Measurements from ENCODE around the gene RPS6KB1.
A peak's percentile ranks its signal among the peaks of the same experiment; 100 is the strongest.

The RPS6KB1 gene

GRCh38 chr17:59856859-59857794, 35.8 kb upstream of the RPS6KB1 start:
- DNase-seq: no peak
- intact Hi-C loops (cut with DNase I; ENCODE audit: low total_unique reads): no loop called here
- no peak for TF ChIP-seq CTCF (IDR thresholded peaks at IDR 0.05)
- Histone ChIP-seq H3K9me3 (no peaks in the 10 kb centered on the region), H3K27ac (no peak overlapping the region), H3K27me3 (no peaks in the 10 kb centered on the region), H3K36me3 (peaks cover 10 to 18% (median 12%) of the 10 kb centered on the region in 3 donors), H3K4me3 (no peak overlapping the region), H3K4me1 (peaks cover 0 to 35% (median 15%) of the 10 kb centered on the region in 4 donors)

- intact Hi-C loops (cut with DNase I; ENCODE audit: low total_unique reads): no loop called here
- TF ChIP-seq CTCF (IDR thresholded peaks at IDR 0.05): no peak
- H3K4me1 ChIP-seq: peaks cover 0 to 23% (median 9%) of the 10 kb centered on the region in 4 donors
Measured at GRCh38 chr17:59858167-59858816, 34.6 kb upstream of the RPS6KB1 start.

GRCh38 chr17:59858932-59859331, 34.0 kb upstream of the RPS6KB1 start:
- Histone ChIP-seq H3K27me3 (no peaks in the 10 kb centered on the region), H3K4me3 (no peak overlapping the region), H3K36me3 (peaks cover 23 to 27% (median 24%) of the 10 kb centered on the region in 3 donors), H3K27ac (no peak overlapping the region), H3K4me1 (peaks cover 0 to 17% (median 6%) of the 10 kb centered on the region in 4 donors), H3K9me3 (no peaks in the 10 kb centered on the region)
- intact Hi-C loops (cut with DNase I; ENCODE audit: low total_unique reads): no loop called here
- no peak for TF ChIP-seq CTCF (IDR thresholded peaks at IDR 0.05)
- peak in 1 of 2 donors; percentile 5 for DNase-seq

More at GRCh38 chr17:59858167-59858816, 34.6 kb upstream of the RPS6KB1 start:
- no peak overlapping the region for H3K4me3 ChIP-seq
- DNase-seq: no peak
- no peaks in the 10 kb centered on the region for H3K9me3 ChIP-seq
- no peaks in the 10 kb centered on the region for H3K27me3 ChIP-seq
- H3K36me3 ChIP-seq: peaks cover 19 to 23% (median 21%) of the 10 kb centered on the region in 3 donors
- H3K27ac ChIP-seq: no peak overlapping the region

DNA sequence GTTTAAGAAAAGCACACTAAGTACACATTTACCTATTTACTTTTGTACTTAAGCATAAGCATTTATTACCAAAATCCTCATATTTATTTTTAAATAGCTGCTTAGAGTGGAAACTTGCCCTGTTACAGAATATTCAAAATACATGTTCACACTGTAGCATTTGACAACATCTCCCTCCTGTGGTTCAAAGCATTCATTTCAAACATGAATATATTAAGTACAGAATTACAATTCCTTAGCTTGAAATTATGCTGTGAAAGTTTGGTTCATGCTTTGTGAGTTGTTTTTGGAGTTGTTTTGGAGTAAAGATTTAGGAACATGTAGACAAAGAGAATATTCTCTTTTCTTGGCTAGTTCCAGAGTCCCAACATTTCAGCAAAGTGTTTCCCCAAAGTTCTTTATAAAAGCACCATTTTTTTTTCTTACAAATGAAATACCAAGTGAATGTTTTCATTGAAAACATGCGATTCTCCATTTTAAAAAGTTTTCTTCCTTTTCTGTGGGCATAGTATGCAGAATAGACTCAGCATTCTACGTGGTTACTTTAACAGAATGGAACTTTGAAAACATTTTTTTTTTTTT, 33.4 kb upstream of the RPS6KB1 start:
- peak; percentile 66 to 82 for TF ChIP-seq CTCF (IDR thresholded peaks at IDR 0.05)
- no peaks in the 10 kb centered on the region for H3K27me3 ChIP-seq
- intact Hi-C loops (cut with DNase I; ENCODE audit: low total_unique reads): no loop called here
- no peak overlapping the region for H3K4me3 ChIP-seq
- DNase-seq: no peak
- peaks cover 0 to 15% (median 4%) of the 10 kb centered on the region in 4 donors for H3K4me1 ChIP-seq
- H3K9me3 ChIP-seq: no peaks in the 10 kb centered on the region
- peaks cover 23 to 33% (median 24%) of the 10 kb centered on the region in 3 donors for H3K36me3 ChIP-seq
- H3K27ac ChIP-seq: no peak overlapping the region

GRCh38 chr17:59863616-59864015, 29.3 kb upstream of the RPS6KB1 start:
- Histone ChIP-seq H3K27ac (no peak overlapping the region), H3K36me3 (peaks cover 23 to 62% (median 24%) of the 10 kb centered on the region in 3 donors), H3K27me3 (no peaks in the 10 kb centered on the region), H3K4me3 (no peak overlapping the region), H3K9me3 (no peaks in the 10 kb centered on the region), H3K4me1 (peaks cover 0 to 4% (median 0%) of the 10 kb centered on the region in 4 donors)
- DNase-seq: no peak
- intact Hi-C loops (cut with DNase I; ENCODE audit: low total_unique reads): no loop called here
- no peak for TF ChIP-seq CTCF (IDR thresholded peaks at IDR 0.05)

Data from tibial artery (tissue), 4 donors.